Measurements from ENCODE around the gene CENPA. TPM values are rescaled to one million over a fixed set of nuclear protein-coding genes. Genes with fewer than 3 reads are reported as not detected.
"Not testable (repeated sequence)": the region's sequence is repeated elsewhere in the genome, so short reads cannot be mapped to it uniquely, and the experiment has no call there.

CENPA gene
- total RNA-seq, 6 donors from 2014 or later: 0.44 to 8.4 (median 0.86) TPM; not detected in 1

DNA sequence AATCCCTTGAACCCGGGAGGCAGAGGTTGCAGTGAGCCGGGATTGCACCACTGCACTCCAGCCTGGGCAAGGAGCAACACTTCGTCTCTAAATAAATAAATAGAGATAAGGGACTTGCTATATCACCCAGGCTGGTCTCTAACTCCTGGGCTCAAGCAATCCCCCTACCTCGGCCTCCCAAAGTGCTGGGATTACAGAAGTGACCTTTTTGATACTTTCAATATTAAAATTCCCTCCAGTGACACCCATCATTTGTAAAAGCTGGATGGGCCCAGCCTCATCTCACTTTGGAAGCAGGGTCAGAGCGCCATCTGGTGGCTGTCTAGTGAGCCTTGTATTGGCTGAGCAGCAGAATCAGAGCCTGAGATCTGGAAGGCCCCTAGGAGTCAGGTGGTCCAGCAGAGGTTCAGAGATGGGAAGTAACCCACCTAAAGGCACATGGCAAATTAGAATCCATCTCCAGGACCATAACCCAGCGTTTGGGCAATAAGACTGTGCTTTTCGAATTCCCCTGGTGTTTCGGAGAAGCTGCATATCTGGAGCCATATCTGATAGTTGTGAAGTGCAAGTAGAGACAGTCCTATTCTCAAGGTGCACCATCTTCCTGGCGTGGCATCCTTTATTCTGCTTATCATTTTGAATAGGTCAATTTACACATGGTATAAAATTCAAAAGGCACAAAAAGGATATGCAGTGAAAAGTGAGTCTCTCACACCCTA, 40.1 kb upstream of the CENPA start:
- Histone ChIP-seq H3K27ac (no peak overlapping the region), H3K4me1 (peaks cover 0 to 4% (median 2%) of the 10 kb centered on the region in 4 donors), H3K9me3 (no peaks in the 10 kb centered on the region), H3K27me3 (no peaks in the 10 kb centered on the region), H3K4me3 (no peak overlapping the region), H3K36me3 (no peaks in the 10 kb centered on the region)
- 29 to 31% methylated on average over 9 of the region's 9 CpGs for WGBS, 2 donors
- DNase-seq (peak in 1 of 2 donors; percentile 80), ATAC-seq (ENCODE audit: low FRiP score in 2 of 2) (peak; percentile 78 to 90)
- TF ChIP-seq POLR2AphosphoS5 (IDR thresholded peaks at IDR 0.05): no peak
- TF ChIP-seq, protein P1, sequence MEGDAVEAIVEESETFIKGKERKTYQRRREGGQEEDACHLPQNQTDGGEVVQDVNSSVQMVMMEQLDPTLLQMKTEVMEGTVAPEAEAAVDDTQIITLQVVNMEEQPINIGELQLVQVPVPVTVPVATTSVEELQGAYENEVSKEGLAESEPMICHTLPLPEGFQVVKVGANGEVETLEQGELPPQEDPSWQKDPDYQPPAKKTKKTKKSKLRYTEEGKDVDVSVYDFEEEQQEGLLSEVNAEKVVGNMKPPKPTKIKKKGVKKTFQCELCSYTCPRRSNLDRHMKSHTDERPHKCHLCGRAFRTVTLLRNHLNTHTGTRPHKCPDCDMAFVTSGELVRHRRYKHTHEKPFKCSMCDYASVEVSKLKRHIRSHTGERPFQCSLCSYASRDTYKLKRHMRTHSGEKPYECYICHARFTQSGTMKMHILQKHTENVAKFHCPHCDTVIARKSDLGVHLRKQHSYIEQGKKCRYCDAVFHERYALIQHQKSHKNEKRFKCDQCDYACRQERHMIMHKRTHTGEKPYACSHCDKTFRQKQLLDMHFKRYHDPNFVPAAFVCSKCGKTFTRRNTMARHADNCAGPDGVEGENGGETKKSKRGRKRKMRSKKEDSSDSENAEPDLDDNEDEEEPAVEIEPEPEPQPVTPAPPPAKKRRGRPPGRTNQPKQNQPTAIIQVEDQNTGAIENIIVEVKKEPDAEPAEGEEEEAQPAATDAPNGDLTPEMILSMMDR (IDR thresholded peaks at IDR 0.05): peak; percentile 73 to 88 (median 85)

DNA sequence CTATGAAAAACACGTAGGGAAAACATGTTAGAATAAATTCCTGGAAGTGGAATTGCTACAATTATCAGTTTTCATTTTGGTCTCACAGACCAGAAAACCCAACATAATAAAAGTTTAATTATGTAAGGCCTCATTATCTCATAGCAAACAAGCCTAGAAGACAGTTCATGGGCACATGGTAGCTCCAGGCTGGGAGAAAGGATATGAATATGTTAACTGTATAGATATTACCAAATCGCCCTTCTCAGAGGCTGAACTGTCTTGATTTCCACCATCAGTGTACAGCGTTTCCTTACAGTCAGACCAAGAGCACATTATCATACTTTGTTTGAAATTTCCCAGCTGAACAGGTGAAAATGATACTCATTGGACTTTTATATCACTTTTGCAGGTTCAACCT, 38.9 kb upstream of the CENPA start:
- ATAC-seq (ENCODE audit: low FRiP score in 2 of 2): no peak
- 69 to 71% methylated on average over 3 of the region's 3 CpGs for WGBS, 2 donors

DNA sequence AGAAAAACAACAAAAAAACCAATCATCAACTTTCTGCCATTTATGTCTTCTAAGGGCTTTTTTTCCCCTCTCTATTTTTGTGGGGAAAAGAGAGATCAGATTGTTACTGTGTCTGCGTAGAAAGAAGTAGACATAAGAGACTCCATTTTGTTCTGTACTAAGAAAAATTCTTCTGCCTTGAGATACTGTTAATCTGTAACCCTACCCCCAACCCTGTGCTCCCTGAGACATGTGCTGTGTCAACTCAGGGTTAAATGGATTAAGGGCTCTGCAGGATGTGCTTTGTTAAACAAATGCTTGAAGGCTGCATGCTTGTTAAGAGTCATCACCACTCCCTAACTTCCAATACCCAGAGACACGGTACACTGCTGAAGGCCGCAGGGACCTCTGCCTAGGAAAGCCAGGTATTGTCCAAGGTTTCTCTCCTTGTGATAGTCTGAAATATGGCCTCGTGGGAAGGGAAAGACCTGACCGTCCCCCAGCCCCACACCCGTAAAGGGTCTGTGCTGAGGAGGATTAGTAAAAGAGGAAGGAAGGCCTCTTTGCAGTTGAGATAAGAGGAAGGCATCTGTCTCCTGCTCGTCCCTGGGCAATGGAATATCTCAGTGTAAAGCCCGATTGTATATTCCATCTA, 36.0 kb upstream of the CENPA start:
- H3K9me3 ChIP-seq; H3K36me3 ChIP-seq; H3K4me1 ChIP-seq; H3K27me3 ChIP-seq; ATAC-seq (ENCODE audit: low FRiP score in 2 of 2); DNase-seq: not testable (repeated sequence)
- Histone ChIP-seq H3K4me3 (peak overlapping the region in 1 of 4 donors; percentile 25), H3K27ac (peak overlapping the region in 1 of 4 donors; percentile 28)
- WGBS, 2 donors: 47 to 48% methylated on average over 5 to 8 of the region's 8 CpGs

More for the DNA sequence above, 38.9 kb upstream of the CENPA start:
- no peaks in the 10 kb centered on the region for H3K36me3 ChIP-seq
- no peaks in the 10 kb centered on the region for H3K27me3 ChIP-seq
- no peak for TF ChIP-seq EP300 (IDR thresholded peaks at IDR 0.05)
- TF ChIP-seq, protein P1 (IDR thresholded peaks at IDR 0.05): no peak
- TF ChIP-seq POLR2AphosphoS5 (IDR thresholded peaks at IDR 0.05): no peak
- TF ChIP-seq POLR2A (IDR thresholded peaks at IDR 0.05): no peak
- H3K4me1 ChIP-seq: peaks cover 0 to 4% (median 2%) of the 10 kb centered on the region in 4 donors
- H3K27ac ChIP-seq: no peak overlapping the region
- no peaks in the 10 kb centered on the region for H3K9me3 ChIP-seq
- no peak for DNase-seq
- H3K4me3 ChIP-seq: no peak overlapping the region

DNA sequence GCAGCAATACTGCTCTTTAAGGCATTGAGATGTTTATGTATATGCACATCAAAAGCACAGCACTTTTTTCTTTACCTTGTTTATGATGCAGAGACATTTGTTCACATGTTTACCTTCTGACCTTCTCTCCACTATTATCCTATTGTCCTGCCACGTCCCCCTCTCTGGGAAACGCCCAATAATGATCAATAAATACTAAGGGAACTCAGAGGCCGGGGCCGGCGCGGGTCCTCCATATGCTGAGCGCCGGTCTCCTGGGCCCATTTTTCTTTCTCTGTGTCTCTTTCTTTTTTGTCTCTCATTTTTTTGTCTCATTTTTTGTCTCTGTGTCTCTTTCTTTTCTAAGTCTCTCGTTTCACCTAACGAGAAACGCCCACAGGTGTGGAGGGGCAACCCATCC, 35.4 kb upstream of the CENPA start:
- not testable (repeated sequence) for H3K27me3 ChIP-seq; DNase-seq; H3K36me3 ChIP-seq; H3K9me3 ChIP-seq; ATAC-seq (ENCODE audit: low FRiP score in 2 of 2); H3K4me3 ChIP-seq; H3K4me1 ChIP-seq
- WGBS, 2 donors: 77% methylated on average over 10 to 11 of the region's 11 CpGs
- peak overlapping the region in 1 of 4 donors; percentile 28 for H3K27ac ChIP-seq

DNA sequence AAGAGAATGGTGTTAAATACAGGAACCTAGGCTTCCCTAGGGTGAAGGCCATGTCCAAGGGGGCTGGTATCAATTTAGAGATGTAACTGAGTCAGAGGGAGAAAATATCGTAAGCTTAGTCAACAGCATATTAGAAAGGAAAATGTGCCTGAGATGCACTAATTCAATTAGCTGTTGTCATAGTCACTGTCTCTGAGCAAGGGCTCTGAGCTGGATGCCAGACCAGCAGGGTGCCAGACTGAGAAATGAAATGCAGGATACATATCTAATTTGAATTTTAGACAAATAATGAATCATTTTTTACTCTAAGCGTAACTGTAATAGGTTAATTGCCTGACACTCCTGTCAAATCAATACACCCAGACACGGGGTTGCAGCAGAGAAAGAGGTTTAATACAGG, 33.2 kb upstream of the CENPA start:
- no peaks in the 10 kb centered on the region for H3K36me3 ChIP-seq
- DNase-seq (no peak), ATAC-seq (ENCODE audit: low FRiP score in 2 of 2) (no peak)
- TF ChIP-seq, protein P1 (IDR thresholded peaks at IDR 0.05): no peak
- no peak for TF ChIP-seq EP300 (IDR thresholded peaks at IDR 0.05)
- TF ChIP-seq POLR2AphosphoS5 (IDR thresholded peaks at IDR 0.05): no peak
- no peak for TF ChIP-seq POLR2A (IDR thresholded peaks at IDR 0.05)
- 89 to 91% methylated on average over 3 of the region's 3 CpGs for WGBS, 2 donors
- H3K9me3 ChIP-seq: no peaks in the 10 kb centered on the region
- H3K4me3 ChIP-seq: no peak overlapping the region
- peaks cover 2 to 10% (median 4%) of the 10 kb centered on the region in 4 donors for H3K4me1 ChIP-seq
- no peaks in the 10 kb centered on the region for H3K27me3 ChIP-seq
- no peak overlapping the region for H3K27ac ChIP-seq

DNA sequence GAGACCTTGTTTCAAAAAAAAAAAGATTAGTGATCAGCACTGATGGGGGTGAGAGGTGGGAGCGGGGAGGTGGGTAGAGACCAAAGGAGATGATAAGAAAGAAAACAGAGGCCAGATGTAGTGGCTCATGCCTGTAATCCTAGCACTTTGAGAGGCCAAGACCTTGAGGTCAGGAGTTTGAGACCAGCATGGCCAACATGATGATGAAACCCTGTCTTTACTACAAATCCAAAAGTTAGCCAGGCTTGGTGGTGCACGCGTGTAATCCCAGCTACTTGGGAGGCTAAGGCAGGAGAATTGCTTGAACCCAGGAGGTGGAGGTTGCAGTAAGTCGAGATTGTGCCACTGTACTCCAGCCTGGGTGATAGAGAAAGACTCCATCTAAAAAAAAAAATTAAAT, 31.3 kb upstream of the CENPA start:
- DNase-seq: no peak
- no peak overlapping the region for H3K27ac ChIP-seq
- TF ChIP-seq POLR2AphosphoS5 (IDR thresholded peaks at IDR 0.05) (no peak), EP300 (IDR thresholded peaks at IDR 0.05) (no peak), POLR2A (IDR thresholded peaks at IDR 0.05) (no peak)
- TF ChIP-seq, protein P1 (IDR thresholded peaks at IDR 0.05): no peak
- no peaks in the 10 kb centered on the region for H3K9me3 ChIP-seq
- no peaks in the 10 kb centered on the region for H3K36me3 ChIP-seq
- H3K4me3 ChIP-seq: no peak overlapping the region
- no peaks in the 10 kb centered on the region for H3K27me3 ChIP-seq
- WGBS, 2 donors: 95 to 96% methylated on average over 4 of the region's 4 CpGs
- no peak for ATAC-seq (ENCODE audit: low FRiP score in 2 of 2)
- H3K4me1 ChIP-seq: peaks cover 10 to 22% (median 16%) of the 10 kb centered on the region in 4 donors
